Stimulated activated CD8-positive, alpha-beta memory T cell treated with anti-CD3 and anti-CD28 coated beads, Interleukin-12 subunit alpha, Interleukin-12 subunit beta, amount 100 ng/mL, for 24 hours (primary cell): ENCODE data around the gene KYAT1.
A peak's percentile ranks its signal among the peaks of the same experiment; 100 is the strongest.

ENCODE experiments used
- DNase-seq: peaks from one replicate; pipeline ENCODE4 v3.0.0-alpha.2; 2020; ENCODE audit errors: extremely low read depth

KYAT1 gene

DNA sequence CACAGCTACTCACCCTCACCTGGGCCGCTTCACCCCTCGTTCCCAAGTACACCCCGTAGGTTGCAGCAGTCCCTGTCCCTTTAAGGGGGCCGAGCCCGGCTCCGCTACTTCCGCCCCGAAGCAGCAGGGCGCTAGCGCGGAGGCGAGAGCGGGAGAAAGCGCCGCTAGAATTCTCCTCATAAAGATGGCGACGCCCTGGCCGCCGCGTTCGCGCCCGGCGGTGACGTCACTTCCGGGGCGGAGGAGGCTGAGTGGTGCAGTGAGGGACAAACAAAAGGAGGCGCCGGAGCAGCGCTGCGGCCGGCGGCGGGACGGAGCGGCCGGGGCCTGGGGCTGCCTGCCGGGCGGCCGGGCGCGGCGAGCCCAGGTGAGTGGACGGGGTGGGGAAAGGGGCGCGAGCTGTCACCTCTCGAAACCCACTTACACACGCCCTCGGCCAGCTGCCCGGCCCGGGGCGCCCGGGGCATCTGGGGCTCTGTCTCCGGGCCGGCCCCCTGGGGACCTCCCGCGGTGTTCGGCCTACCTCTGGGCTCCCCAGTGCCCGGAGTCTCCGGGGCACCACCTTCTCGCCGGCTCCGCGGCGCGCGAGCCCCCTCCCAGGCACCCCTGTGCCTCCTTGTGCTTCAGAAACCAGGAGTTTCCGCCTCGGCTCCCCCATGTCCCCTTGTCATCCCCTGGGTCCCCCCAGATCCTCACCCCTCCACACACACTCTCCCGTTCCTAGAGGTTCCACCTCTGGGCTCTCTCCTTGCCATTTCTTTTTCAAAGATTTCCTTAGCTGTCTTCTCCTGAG lies at the start of gene KYAT1, which contains the start of gene LRRC8A:
Gene KYAT1 (minus strand): TSS at position 67 of the 793 bp plus-strand sequence. CDS start 36,545 bp downstream, outside the sequence.
Gene LRRC8A (plus strand): TSS at position 250 of the 793 bp plus-strand sequence. CDS start 25,032 bp downstream, outside the sequence.
- peak; percentile 91 for DNase-seq

DNA sequence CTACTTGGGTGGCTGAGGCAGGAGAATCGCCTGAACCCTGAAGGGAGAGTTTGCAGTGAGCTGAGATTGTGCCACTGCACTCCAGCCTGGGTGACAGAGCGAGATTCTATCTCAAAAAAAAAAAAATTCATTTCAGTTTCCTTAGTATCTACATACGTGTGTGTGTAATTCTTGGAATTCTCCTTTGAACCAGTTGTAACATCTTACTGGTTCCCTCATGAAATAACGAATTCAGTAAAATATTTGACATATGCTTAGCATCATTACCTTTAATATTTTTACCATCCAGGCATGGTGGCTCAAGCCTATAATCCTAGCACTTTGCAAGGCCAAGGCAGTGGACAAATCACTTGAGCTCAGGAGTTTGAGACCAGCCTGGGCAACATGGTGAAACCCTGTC lies 47.8 kb upstream of the KYAT1 start:
- DNase-seq, result no peak

DNA sequence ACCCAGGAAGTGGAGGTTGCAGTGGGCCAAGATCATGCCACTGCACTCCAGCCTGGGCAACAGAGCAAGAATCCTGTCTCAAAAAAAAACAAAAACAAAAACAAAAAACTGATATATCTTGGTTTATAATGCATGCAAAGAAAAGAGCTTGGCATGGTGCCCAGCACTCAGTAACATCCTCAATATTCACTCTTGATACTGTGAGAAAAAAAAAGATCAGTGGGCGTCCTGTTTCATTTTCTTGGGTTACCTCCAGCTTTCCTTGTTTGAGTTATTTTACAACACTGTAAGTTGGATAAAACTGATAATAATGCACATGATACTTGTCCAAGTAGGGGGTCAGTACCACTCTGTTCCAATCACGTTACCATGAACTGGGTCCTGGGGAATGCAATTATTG lies 46.9 kb upstream of the KYAT1 start:
- no peak for DNase-seq

DNA sequence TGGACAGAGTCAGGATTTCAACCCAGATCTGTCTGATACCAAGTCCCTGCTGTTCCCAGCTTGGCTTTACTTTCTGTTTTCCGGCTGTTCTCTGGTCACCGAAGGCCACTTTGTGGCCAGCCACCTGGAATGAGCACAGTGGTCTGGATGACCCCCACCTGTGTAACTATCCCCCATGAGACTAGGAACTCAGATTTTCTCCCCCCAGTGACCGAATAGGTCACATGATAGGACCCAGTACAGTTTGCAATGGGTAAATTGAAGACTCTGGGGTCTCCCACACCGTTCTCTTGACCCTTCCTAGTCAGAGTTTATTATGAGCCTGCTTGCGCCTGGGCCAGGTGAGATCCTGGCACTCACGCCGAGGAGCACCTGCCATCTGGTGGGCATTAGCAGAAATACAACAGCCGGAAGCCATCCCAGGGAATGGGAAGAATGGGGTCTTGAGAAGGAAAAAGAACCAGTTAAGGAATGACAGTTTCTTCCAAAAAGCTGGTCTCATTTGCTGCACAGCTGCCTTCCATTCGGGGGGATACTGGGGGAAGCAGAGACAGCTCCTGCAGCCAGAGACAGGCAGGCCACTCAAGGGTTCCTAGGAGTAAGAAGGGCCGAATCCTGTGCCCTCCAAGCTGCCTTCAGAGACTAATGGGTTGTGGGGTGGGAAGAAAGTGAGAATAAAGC lies 46.1 kb upstream of the KYAT1 start:
- DNase-seq, result no peak

DNA sequence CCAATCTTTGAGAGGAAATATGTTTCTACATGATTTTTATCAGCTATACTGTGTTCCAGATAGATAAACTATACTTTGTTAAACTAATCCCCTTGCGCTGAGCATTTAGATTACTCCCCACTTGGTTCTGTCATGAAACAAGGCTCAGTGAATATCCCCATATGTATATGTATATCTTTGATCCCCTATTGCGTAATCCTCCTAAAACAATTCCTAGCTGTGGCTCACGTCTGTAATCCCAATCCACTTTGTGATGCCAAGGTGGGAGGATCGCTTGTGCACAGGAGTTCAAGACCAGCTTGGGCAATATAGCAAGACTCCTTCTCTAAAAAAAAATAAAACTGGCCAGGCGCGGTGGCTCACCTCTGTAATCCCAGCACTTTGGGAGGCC lies 41.7 kb upstream of the KYAT1 start:
- DNase-seq, result no peak

DNA sequence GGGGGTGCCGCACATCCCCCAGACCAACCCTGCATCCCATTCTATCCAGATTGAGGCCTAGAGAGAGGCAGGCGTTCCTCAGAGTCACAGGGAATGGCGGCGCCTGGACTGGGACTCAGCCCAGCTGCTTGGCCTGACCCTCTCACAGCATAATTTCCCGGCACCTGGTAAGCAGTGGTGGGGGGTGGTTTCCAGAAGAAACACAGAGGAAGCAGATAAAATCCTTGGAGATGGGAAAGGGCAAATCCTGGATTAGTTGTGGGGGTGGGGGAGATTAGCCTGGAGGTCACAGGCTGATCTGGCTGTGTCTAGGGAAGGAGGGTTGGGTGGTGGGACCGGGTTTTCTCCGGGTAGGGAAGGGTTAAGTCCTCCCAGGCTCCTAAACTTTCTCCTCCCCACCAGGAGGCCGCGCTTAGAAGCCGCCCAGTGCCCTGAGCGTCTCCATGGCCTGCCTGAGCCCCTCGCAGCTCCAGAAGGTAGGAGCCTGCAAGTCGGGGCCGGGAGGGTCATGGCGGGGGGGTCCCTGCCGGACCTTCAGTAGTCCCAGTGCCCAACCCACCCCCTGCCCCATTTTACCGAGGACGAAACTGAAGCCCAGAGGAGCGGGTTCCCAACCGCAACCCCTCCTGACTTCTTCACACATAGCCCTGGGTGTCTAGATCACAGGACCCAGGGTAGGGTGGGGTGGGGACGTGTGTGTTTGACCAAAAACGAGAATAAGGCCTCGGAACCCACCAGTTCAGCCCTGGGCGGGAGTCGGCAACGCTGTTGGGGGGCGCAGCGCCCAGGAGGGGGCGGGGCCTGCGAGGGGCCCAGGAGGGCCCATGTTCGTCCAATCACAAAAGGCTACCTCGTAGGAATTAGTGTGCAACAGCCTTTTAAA lies 40.4 kb upstream of the KYAT1 start:
- DNase-seq, result no peak

DNA sequence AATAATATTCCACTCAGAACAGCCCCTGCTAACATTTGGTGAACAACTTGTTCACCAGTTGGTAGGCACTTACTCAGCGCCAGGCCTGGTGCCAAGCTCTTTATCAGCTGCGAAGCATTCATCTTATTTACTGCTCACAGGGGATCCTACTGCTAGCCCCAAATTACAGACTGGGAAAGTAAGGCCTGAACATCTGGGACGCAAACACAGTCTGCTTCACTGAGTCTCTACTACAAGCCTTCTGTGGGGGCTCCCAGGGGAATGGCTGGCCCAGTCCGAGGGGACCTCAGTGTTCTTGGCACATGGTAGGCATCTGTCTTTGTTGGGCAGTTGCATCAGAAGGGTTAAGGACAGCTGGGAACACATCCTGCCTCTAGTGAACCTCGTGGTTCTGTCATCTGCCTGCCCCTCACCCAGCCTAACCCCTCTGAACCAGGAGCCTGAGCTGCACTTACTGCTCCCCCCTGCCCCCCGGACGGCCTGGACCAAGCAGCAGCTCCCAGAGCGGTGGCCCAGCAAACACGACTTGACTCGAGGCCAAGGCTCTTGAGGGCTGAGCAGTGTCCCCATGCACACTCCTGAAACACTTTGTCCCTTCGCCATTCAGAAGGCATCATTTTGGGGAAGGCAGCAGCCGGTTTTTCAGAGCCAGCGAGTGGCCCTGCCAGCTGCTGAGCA lies 38.8 kb upstream of the KYAT1 start, which contains the start of gene PHYHD1:
Gene PHYHD1 (plus strand): TSS at position 602 of the 678 bp plus-strand sequence. CDS start 1,342 bp downstream, outside the sequence.
- no peak for DNase-seq

DNA sequence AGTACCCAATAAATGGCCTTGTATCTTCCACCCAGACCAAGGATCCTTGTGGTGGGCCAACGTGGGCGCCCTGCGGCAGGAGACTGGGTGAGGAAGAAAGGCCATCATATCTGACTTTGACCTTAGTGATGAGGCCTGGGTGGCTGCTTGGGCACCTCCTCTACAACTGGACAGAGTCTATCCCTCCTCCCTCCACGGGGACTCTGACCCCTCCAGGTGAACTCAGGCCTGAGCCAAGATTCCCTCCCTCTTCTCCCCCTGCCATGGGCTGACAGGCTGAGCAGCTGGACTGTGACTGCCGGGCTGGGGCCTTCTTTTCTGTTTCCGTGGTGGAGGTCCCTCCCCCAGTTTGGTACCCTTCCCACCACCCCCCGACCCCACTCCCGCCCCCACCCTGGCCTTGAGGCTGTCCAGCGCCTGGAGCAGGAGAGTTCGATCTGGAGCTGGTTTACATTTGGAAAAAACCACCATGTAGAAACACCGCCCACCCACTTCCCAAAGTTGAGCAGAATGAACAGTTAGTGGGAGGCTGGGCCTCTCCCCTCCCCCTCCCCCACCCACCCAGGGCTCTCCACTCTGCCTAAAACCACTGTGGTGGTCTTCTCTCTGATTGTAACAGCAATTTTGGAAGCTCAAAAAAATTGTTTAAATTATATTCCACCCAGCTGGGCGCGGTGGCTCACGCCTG lies 37.8 kb upstream of the KYAT1 start:
- no peak for DNase-seq

DNA sequence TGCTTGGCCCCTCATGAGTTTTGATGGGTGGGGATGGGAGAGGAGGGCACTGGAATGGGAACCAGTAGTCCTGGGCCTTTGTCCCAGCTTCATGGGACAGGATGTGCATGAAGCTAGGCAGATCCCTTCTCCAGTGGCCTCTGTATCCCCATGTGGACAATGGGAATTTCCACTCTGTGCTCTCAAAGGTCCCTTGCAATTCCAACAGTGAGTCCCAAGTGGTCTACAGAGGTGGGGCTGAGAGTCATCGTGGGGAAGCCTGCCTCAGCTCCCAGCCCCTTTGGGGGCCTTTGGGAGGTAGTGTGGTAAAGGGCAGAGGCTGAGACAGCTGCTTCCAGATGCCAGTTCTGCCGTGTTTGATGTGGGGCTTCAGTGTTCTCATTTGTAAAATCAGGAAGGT lies 37.2 kb upstream of the KYAT1 start:
- no peak for DNase-seq

DNA sequence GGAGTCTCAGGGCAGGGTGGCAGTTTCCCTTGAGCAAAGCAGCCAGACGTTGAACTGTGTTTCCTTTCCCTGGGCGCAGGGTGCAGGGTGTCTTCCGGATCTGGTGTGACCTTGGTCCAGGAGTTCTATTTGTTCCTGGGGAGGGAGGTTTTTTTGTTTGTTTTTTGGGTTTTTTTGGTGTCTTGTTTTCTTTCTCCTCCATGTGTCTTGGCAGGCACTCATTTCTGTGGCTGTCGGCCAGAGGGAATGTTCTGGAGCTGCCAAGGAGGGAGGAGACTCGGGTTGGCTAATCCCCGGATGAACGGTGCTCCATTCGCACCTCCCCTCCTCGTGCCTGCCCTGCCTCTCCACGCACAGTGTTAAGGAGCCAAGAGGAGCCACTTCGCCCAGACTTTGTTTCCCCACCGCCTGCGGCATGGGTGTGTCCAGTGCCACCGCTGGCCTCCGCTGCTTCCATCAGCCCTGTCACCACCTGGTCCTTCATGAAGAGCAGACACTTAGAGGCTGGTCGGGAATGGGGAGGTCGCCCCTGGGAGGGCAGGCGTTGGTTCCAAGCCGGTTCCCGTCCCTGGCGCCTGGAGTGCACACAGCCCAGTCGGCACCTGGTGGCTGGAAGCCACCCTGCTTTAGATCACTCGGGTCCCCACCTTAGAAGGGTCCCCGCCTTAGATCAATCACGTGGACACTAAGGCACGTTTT lies 35.5 kb upstream of the KYAT1 start:
- no peak for DNase-seq

DNA sequence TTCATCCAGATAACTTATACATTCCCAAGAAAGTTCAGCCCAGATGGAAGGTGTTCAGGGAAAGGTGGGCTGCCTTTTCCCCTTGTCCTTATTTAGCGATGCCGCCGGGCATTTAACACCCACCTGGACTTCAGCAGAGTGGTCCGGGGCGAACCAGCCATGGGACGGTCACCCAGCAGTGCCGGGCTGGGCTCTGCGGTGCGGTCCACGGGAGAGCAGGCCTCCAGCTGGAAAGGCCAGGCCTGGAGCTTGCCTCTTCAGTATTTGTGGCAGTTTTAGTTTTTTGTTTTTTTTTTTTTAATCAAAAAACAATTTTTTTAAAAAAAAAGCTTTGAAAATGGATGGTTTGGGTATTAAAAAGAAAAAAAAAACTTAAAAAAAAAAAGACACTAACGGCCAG lies 35.0 kb upstream of the KYAT1 start:
- no peak for DNase-seq

DNA sequence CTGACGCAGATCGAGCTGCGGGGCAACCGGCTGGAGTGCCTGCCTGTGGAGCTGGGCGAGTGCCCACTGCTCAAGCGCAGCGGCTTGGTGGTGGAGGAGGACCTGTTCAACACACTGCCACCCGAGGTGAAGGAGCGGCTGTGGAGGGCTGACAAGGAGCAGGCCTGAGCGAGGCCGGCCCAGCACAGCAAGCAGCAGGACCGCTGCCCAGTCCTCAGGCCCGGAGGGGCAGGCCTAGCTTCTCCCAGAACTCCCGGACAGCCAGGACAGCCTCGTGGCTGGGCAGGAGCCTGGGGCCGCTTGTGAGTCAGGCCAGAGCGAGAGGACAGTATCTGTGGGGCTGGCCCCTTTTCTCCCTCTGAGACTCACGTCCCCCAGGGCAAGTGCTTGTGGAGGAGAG lies 34.5 kb upstream of the KYAT1 start:
- DNase-seq, result no peak

DNA sequence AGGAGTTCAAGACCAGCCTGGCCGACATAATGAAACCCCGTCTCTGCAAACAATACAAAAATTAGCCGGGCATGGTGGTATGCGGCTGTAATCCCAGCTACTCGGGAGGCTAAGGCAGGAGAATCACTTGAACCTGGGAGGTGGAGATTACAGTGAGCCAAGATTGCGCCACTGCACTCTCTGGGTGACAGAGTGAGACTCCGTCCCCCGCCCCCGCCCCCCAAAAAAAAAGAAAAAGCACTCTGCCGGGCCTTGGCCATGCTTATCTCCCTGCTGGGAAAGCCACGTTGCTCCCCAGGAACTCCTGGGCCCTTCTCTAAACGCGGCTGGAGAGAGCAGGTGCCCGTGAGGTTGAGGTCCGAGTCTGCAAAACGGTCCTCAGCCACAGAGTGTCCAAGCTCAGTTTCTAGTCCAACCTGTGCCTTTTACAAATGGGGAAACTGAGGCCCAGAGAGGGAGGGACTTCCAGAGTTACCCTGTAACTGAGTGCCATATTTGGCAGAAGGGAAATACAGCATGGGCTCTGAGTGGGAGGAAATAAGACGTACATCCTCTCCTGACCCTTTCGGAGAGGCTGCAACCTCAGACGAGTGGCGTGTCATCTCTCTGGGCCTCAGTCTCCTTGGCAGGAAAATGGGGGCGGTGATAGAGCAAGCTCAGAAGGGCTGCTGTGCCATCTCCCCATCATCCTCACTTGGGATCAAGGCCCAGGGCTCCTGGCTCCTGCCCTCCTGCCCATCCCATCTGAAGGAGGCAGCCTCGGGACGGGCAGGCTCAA lies 32.4 kb upstream of the KYAT1 start:
- no peak for DNase-seq

DNA sequence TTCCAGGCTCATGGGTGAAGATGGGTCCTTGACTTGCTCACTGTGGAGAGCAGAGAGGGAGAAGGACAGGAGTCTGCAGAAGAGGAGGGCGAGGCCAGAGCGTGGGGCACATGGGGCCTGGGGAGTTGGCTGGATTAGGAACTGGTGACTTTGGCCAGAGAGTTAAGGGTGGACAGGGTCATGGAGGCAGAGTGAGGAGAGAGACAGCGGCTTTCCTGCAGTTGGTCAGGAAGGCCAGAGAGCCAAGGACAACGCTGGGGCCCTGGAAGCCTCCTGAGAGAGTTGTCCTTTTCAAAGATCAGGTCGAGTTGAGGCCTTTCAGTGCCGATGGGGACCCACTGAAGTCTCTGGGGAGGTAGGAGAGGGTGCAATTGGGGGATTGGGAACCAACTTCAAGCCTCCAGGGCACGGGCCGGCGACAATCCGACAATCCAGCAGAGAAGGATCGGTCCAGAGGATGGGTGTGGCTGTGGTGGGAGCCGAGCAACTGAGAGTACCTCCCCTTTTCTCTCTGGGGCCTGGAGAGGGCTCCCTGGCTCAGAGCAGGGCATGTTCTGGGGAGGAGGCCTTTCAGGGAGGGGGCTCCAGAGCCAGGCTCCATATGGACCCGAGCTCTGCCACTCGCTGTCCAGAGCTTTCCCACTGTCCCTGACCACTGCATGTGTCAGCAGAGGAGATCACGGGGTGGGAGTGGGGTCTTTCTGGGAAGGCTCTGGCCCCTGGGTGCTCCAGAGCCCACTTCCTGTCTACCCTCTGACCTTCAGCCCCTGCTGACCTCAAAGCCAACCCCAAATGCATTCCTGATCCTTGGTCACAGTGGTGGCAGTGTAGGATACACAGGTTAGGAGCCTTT lies 31.5 kb upstream of the KYAT1 start:
- no peak for DNase-seq

DNA sequence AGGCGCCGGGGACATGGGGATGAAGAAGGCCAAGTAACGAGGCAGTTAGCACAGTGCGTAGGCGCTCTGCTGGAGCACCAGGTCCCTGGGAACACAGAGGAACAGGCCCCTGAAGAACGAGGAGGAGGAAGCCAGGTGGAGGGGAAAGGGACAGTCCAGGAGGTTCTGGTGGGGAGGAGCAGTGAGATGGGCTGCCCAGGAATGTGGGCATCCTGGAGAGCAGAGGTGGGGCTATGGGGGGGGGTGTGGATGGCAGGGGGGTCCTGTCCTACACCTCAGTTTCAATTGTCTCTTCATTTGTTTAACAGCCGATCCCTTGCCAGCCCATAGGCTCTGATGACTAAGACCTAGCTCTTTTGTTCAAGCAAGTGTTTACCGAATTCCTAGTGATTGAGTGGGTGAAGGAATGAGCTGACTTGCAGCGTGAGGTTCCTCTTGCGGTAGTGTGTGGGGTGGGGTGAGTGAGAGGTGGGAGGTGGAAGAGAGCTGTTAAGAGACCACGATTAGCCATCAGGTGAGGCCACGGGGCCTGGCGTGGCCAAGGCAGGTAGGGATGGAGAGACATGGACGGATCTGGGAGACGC lies 30.6 kb upstream of the KYAT1 start:
- DNase-seq, result no peak

DNA sequence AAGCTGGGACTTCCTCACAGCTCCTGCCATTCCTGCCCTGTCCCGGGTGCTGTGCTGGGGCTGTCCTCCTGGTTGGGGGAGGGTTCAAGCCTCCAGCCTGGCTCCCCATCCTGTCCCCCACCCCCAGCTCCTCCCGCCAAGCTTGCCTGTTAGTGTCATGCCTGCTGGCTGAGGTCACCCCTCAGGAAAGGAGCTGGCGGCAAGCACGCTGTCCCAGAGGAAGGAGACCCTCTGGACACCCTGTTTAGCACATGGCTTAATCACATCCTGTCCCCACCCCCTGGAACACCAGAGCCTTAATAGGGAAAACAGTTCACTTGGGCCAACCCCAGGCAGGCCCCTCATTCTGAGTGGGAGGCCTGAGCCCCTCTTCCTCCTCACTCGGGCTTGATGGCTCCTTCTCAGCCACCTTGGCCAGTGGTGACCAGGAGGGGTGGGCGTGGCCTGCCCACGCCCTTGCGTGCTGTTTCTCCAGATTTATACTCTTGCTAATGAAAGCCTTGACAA lies 29.8 kb upstream of the KYAT1 start:
- DNase-seq, result no peak

DNA sequence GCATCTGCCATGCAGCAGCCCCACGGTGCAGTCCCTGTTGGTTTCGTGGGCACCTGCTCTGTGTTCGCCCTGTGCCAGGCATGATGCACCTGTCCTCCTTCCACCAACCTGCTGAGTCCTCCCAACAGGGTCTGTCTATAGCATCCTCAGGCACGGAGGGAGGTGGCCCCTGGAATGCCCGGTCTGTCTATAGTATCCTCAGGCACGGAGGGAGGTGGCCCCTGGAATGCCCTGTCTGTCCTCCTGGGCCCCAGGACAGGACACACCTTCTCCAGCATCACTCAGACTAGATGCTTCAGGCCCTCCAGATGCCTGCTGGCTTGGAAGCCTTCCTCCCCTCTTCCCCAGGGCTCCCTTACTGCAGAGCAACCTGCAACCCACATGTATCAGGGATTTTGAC lies 29.2 kb upstream of the KYAT1 start:
- no peak for DNase-seq

DNA sequence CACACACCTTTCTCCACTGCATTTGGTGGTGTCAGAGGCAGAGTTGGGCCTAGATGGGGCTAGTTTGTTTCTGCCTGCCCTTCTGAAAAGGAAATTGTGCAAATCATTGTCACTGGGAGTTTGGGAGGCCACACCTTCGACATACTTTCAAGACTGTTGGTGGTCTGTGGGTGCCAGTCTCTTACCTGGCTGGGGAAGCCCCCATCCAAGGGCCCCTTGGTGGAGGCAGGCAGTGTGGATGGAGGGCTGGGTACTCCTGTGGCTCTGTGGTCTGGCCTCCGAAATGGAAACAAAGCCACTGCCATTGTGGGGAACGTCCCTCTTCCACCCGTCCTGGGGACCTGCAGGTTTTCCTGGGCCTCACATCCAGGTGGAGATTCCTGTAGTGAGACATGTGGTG lies 28.1 kb upstream of the KYAT1 start:
- no peak for DNase-seq
